SK-N-MC (cell line): Measurements from ENCODE around the gene RPEL1.
"Not testable (repeated sequence)": the region's sequence is repeated elsewhere in the genome, so short reads cannot be mapped to it uniquely, and the experiment has no call there.

Experiments
- EZH2 ChIP-seq: fragments of 200-600 bp; sonication (generic); IDR thresholded peaks from one replicate; pipeline ENCODE4 v1.6.1; 2017; ENCODE audit warnings: antibody characterized with exemption
- FOXP2 ChIP-seq: optimal IDR thresholded peaks from 2 replicates; pipeline ENCODE3; 2011; ENCODE audit warnings: mild to moderate bottlenecking, moderate library complexity; ENCODE audit not compliant: insufficient read depth; ENCODE audit errors: extremely low read length, control extremely low read depth
- POLR2AphosphoS5 ChIP-seq: IDR thresholded peaks from 2 replicates; pipeline ENCODE4 v1.6.1; 2012; ENCODE audit warnings: mild to moderate bottlenecking, low read depth, low read length, borderline replicate concordance

- TF ChIP-seq FOXP2, EZH2, POLR2AphosphoS5: not testable (repeated sequence)
Measured at GRCh38 chr10:103245587-103245986, at the start of gene RPEL1.
